GM12872 (cell line): Measurements from ENCODE around the gene TMEM101.

ENCODE experiments used
- TF ChIP-seq, protein P1 (sequence below): IDR thresholded peaks from 3 replicates; pipeline ENCODE4 v1.5.1; 2011; ENCODE audit warnings: low read depth, mild to moderate bottlenecking, low read length, moderate library complexity; ENCODE audit not compliant: insufficient read depth

TMEM101 gene

DNA sequence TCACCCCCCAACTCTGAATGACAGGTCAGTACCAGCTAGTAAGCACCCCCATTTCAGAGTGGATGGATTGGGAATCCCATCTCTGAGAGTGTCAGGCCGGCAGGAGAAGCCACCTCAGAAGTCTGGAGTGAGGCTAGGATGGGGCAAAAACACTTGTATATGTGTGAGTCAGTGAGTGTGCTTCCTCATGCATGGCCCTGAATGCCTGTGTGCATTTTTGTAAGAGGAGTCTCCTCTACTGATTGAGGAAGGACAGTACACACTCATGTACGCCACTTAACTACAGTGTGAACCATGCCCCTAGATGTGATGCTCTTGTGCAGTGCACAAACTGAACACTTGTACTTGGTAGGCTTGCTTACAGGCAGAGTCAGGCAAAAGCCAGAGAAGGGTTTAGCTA lies 32.6 kb downstream of the TMEM101 start:
- TF ChIP-seq, protein P1, sequence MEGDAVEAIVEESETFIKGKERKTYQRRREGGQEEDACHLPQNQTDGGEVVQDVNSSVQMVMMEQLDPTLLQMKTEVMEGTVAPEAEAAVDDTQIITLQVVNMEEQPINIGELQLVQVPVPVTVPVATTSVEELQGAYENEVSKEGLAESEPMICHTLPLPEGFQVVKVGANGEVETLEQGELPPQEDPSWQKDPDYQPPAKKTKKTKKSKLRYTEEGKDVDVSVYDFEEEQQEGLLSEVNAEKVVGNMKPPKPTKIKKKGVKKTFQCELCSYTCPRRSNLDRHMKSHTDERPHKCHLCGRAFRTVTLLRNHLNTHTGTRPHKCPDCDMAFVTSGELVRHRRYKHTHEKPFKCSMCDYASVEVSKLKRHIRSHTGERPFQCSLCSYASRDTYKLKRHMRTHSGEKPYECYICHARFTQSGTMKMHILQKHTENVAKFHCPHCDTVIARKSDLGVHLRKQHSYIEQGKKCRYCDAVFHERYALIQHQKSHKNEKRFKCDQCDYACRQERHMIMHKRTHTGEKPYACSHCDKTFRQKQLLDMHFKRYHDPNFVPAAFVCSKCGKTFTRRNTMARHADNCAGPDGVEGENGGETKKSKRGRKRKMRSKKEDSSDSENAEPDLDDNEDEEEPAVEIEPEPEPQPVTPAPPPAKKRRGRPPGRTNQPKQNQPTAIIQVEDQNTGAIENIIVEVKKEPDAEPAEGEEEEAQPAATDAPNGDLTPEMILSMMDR: no peak

DNA sequence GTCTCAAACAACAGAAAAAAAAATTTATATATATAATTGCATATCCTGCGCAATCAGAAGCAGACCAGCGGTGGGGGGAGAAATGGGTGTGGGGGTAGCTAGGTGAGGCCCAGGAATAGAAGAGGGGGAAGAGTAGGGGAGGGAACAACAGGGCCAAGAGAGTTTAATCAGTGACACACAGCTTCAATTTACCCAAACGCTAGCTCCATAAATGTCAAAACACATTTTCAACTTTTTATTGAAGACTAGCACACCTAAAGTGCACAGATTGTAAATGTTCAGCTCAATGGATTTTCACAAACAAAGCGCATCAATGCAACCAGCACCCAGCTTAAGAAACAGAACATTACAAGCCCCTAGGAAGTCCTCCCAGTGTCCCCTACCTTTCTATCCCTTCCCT lies 35.1 kb downstream of the TMEM101 start:
- TF ChIP-seq, protein P1: no peak

DNA sequence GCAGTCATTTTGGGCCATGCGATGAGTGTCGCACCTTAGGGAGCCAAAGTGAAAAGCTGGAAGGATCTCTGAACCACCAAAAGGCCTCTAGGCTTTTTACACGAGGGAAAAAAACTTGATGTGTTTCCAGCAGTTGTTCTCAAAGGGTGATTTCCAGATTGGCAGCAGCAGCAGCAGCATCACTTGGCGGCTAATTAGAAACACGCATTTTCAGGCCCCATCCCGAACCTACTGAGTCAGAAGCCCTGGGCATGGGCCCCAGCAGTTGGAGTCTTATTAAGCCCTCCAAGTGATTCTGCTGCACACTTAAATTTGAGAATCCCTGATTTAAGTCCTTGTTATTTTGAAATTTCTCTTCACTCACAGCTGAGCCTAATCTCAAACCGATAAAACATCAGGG lies 35.8 kb downstream of the TMEM101 start:
- TF ChIP-seq, protein P1: no peak

DNA sequence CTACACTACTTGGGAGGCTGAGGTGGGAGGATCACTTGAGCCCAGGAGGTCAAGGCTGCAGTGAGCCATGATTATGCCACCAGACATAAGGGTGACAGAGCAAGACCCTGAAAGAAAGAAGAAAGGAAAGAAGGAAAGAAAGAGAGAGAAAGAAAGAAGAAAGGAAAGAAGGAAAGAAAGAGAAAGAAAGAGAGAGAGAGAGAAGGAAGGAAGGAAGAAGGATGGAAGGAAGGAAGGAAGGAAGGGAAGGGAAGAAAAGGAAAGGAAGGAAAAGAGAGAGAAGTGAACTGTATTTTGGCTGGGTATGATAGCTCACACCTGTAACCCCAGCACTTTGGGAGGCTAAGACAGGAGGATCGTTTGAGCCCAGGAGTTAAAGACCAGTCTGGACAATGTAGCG lies 36.7 kb downstream of the TMEM101 start:
- TF ChIP-seq, protein P1: no peak

DNA sequence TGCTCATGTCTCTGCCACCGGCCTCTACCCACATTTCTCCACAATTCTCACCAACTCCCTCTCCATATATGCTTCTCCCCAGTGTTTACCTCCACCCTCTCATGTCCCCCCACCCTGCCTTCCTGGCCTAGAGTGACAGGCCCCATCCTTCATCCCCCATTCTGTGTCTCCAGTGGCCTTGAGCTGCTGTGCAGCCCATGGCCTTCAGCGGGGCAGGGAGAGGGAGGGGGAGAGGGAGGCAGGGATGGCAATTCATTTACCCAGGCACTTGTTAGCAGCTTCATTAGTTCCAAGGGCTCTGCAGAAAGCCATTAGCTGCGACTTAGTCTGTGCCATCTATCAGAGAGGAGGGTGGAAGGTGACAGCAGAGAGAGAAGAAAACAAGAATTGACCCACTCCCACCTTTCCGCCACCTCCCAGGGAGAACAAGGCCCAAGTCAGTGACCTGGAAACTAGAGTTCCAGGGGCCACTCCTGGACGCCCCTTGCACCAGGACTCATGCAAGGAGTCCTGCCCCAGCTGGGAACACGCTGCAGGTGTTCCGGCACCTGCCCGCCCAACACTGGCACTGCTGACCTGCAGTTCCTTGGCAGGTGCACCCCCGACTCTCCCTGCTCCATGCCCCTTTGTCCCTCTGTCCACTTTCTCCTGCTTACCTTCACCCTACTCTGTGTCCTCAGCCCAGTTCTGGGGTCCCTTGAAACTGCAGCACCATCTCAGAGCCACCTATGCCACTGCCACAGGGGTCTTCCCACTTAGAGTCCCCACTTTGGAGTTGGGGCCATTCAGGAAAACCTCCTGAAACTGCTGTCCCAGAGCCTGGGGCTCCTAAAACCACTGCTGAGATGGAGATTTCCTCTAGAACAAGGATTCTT lies 37.6 kb downstream of the TMEM101 start:
- TF ChIP-seq, protein P1: no peak

DNA sequence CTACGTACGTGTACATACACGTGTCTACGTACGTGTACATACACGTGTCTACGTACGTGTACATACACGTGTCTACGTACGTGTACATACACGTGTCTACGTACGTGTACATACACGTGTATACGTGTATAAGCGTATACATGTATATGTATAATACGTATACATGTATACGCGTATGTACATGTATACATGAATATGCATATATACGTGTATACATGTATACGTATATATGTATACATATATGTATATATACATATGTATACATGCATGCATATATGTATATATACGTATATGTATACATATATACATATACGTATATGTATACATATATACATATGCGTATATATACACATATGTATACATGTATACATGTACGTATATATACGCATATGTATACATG lies 38.9 kb downstream of the TMEM101 start:
- TF ChIP-seq, protein P1: no peak

DNA sequence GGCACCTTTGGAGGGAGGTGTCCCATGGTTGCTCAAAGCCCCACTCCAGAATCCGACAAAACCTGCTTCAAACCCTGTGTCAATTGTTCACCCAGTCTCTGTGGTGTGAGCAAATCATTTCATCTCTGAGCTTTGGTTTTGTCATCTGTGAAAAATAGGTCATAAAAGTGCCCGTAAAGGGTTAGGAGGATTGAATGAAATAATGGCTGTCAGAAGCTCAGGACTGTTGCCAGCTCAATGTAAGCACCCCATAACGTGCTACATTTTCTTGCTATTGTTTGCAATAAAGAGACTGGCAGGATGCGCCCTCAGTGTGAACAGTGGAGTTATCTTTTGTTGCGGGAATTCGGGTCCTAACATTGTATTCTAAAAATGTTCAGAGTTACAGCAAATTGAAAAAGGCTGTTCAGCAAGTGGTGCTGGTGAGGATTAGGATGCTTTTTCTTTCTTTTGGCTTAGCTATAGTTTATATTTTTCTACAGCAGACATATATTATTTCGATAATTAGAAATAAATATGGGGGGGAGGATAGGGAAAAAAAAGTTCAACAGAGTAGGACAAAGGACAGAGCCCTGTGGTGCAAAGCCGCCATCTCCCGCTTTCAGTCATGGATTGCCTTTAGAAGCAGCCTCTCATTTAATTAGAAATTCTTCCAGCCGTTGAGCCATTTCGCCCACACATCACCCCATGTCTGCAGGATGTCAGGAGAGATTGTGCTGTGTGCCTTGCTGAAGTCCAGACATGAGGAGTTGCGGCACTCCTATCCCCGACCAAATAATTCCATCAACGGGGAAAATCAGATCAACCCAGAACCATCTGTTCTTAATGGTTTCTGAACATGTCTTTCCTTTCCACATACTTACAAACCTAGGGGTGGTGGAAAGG lies 40.1 kb downstream of the TMEM101 start:
- TF ChIP-seq, protein P1: no peak
